Body of pancreas (tissue), 4 donors: ENCODE results near the gene DAZAP2. TPM values are rescaled to one million over a fixed set of nuclear protein-coding genes. Genes with fewer than 3 reads are reported as not detected.

ENCODE experiments used
- ATAC-seq: fragments of 150-250 bp; one replicate; pipeline ENCODE4 v1.9.1; 2016
- DNase-seq, 4 donors: peaks; one replicate each; pipeline ENCODE4 v3.0.0-alpha.2; 2019
- H3K27ac ChIP-seq, 4 donors: fragments of 200-600 bp; sonication (generic); 1 replicate in 3 of 4; 2 replicates in 1 of 4; pipeline versions ENCODE4 v1.5.1 to v1.6.1; 2016 to 2019; ENCODE audit warnings: mild to moderate bottlenecking in 1 of 4, mixed read lengths in 1 of 4, moderate library complexity in 1 of 4
- H3K27me3 ChIP-seq, 2 donors: fragments of 200-600 bp; sonication (generic); one replicate each; pipeline ENCODE4 v1.6.0; 2016; ENCODE audit warnings: mild to moderate bottlenecking in 1 of 2
- H3K36me3 ChIP-seq, 2 donors: fragments of 200-600 bp; sonication (generic); replicated peaks in 1 of 2; 2 replicates each; pipeline ENCODE4 v1.5.1; 2016; ENCODE audit warnings: low read depth in 2 of 2; ENCODE audit not compliant: insufficient read depth in 1 of 2
- H3K4me1 ChIP-seq: fragments of 200-600 bp; sonication (generic); one replicate; pipeline ENCODE4 v1.6.0; 2016
- H3K4me3 ChIP-seq, 2 donors: fragments of 200-600 bp; sonication (generic); 1 replicate in 1 of 2; 2 replicates in 1 of 2; pipeline ENCODE4 v1.5.1; 2016 to 2019
- H3K9me3 ChIP-seq, 3 donors: fragments of 200-600 bp; sonication (generic); 1 replicate in 2 of 3; 2 replicates in 1 of 3; pipeline ENCODE4 v1.5.1; 2016
- CTCF ChIP-seq, 7 experiments: fragments of 450-650 bp in 4 of 7; fragments of 200-600 bp in 3 of 7; sonication (generic) in 3 of 7; IDR thresholded peaks; one replicate each; pipeline ENCODE4 v1.5.1; 2016 to 2019; ENCODE audit warnings: antibody characterized with exemption in 7 of 7
- POLR2A ChIP-seq, 3 donors: fragments of 450-650 bp; IDR thresholded peaks; one replicate each; pipeline ENCODE4 v1.6.1; 2016; ENCODE audit warnings: antibody characterized with exemption in 3 of 3, mild to moderate bottlenecking in 2 of 3
- WGBS, 2 donors: methylation state at CpG; one replicate each; pipeline ENCODE4 v1.1.5; 2017; 5-methylcytosine and 5-hydroxymethylcytosine counted together
- intact Hi-C: fragments of 100-400 bp; cut with DNase I; formaldehyde crosslinking; loops from one replicate; pipeline ENCODE4 v1.15.1; 2023
- total RNA-seq, 2 donors: library from RNA; depleted of rRNA; stranded (reverse); fragments of >200 nt; gene quantifications; one replicate each; pipeline ENCODE4 v1.1.0, GENCODE V29; 2016

The DAZAP2 gene
- total RNA-seq, 2 donors from 2014 or later: 77.1 to 87.7 TPM

- Histone ChIP-seq H3K4me1 (no peaks in the 10 kb centered on the region), H3K36me3 (no peaks in the 10 kb centered on the region), H3K4me3 (no peak overlapping the region), H3K27ac (no peak overlapping the region), H3K9me3 (no peaks in the 10 kb centered on the region), H3K27me3 (no peaks in the 10 kb centered on the region)
- no peak for TF ChIP-seq CTCF (IDR thresholded peaks at IDR 0.05)
- TF ChIP-seq POLR2A (IDR thresholded peaks at IDR 0.05): no peak
- WGBS, 2 donors: 70 to 84% methylated on average over 3 to 5 of the region's 5 CpGs
- ATAC-seq (no peak), DNase-seq (no peak)
- intact Hi-C loops: no loop called here
Measured at GRCh38 chr12:51192284-51192671, 46.3 kb upstream of the DAZAP2 start.

- ATAC-seq: no peak
- Histone ChIP-seq H3K4me1 (no peaks in the 10 kb centered on the region), H3K36me3 (no peaks in the 10 kb centered on the region), H3K4me3 (no peak overlapping the region), H3K27me3 (no peaks in the 10 kb centered on the region), H3K9me3 (no peaks in the 10 kb centered on the region), H3K27ac (no peak overlapping the region)
- no peak for TF ChIP-seq CTCF (IDR thresholded peaks at IDR 0.05)
- no peak for TF ChIP-seq POLR2A (IDR thresholded peaks at IDR 0.05)
- no peak for DNase-seq
- intact Hi-C loops: no loop called here
- 86 to 93% methylated on average over 5 to 7 of the region's 7 CpGs for WGBS, 2 donors
Measured at GRCh38 chr12:51195841-51196240, 42.8 kb upstream of the DAZAP2 start.

GRCh38 chr12:51196547-51196946 lies 42.1 kb upstream of the DAZAP2 start:
- H3K27me3 ChIP-seq: no peaks in the 10 kb centered on the region
- intact Hi-C loops: no loop called here
- H3K36me3 ChIP-seq: no peaks in the 10 kb centered on the region
- H3K4me1 ChIP-seq: no peaks in the 10 kb centered on the region
- no peaks in the 10 kb centered on the region for H3K9me3 ChIP-seq
- DNase-seq: no peak
- TF ChIP-seq CTCF (IDR thresholded peaks at IDR 0.05) (no peak), POLR2A (IDR thresholded peaks at IDR 0.05) (no peak)
- no peak for ATAC-seq
- H3K27ac ChIP-seq: no peak overlapping the region
- H3K4me3 ChIP-seq: no peak overlapping the region
- 81 to 90% methylated on average over 5 to 9 of the region's 9 CpGs for WGBS, 2 donors

GRCh38 chr12:51197736-51198567 lies 40.7 kb upstream of the DAZAP2 start:
- intact Hi-C loops: no loop called here
- Histone ChIP-seq H3K27ac (no peak overlapping the region), H3K4me3 (no peak overlapping the region), H3K36me3 (no peaks in the 10 kb centered on the region), H3K9me3 (no peaks in the 10 kb centered on the region), H3K4me1 (no peaks in the 10 kb centered on the region), H3K27me3 (no peaks in the 10 kb centered on the region)
- no peak for ATAC-seq
- TF ChIP-seq POLR2A (IDR thresholded peaks at IDR 0.05): no peak
- TF ChIP-seq CTCF (IDR thresholded peaks at IDR 0.05): no peak
- 67 to 93% methylated on average over 4 to 31 of the region's 38 CpGs for WGBS, 2 donors
- no peak for DNase-seq
